Liver (tissue), 9 donors: ENCODE results near the gene HSPA12A. TPM values are rescaled to one million over a fixed set of nuclear protein-coding genes. Genes with fewer than 3 reads are reported as not detected.

ENCODE experiments used
- DNase-seq: peaks from one replicate; pipeline ENCODE4 v3.0.0-alpha.2; 2017; ENCODE audit warnings: low spot score
- H3K27ac ChIP-seq, 2 donors: one replicate each; pipeline ENCODE4 v1.7.0; 2013; ENCODE audit warnings: inconsistent platforms in 2 of 2, low read length in 2 of 2, control low read depth in 1 of 2, low read depth in 1 of 2, mild to moderate bottlenecking in 1 of 2
- H3K27me3 ChIP-seq, 4 donors: one replicate each; pipeline versions ENCODE4 v1.6.1 to v1.7.0; 2013; ENCODE audit warnings: low read length in 3 of 4, inconsistent platforms in 1 of 4, mild to moderate bottlenecking in 1 of 4, moderate library complexity in 1 of 4; ENCODE audit not compliant: control insufficient read depth in 4 of 4, insufficient read depth in 4 of 4
- H3K36me3 ChIP-seq, 4 donors: one replicate each; pipeline versions ENCODE4 v1.6.1 to v1.7.0; 2013; ENCODE audit warnings: low read length in 3 of 4, mild to moderate bottlenecking in 3 of 4, low read depth in 1 of 4, moderate library complexity in 1 of 4; ENCODE audit not compliant: control insufficient read depth in 4 of 4, insufficient read depth in 3 of 4
- H3K4me1 ChIP-seq, 4 donors: one replicate each; pipeline versions ENCODE4 v1.6.1 to v1.7.0; 2013; ENCODE audit warnings: low read length in 3 of 4, mild to moderate bottlenecking in 3 of 4, moderate library complexity in 1 of 4; ENCODE audit not compliant: control insufficient read depth in 4 of 4, insufficient read depth in 4 of 4
- H3K4me3 ChIP-seq, 3 donors: one replicate each; pipeline versions ENCODE4 v1.6.1 to v1.7.0; 2013; ENCODE audit warnings: low read length in 3 of 3, control low read depth in 1 of 3, low read depth in 1 of 3, mild to moderate bottlenecking in 1 of 3
- H3K9ac ChIP-seq, 2 donors: one replicate each; pipeline ENCODE4 v1.7.0; 2013; ENCODE audit warnings: low read length in 2 of 2, mild to moderate bottlenecking in 2 of 2, moderate library complexity in 2 of 2, control low read depth in 1 of 2, low read depth in 1 of 2
- H3K9me3 ChIP-seq, 4 donors: one replicate each; pipeline versions ENCODE4 v1.6.1 to v1.7.0; 2013; ENCODE audit warnings: low read length in 3 of 4; ENCODE audit not compliant: control insufficient read depth in 4 of 4
- ATF3 ChIP-seq: IDR thresholded peaks from 2 replicates; pipeline ENCODE4 v1.6.1; 2016; ENCODE audit warnings: antibody characterized with exemption
- CTCF ChIP-seq: fragments of 150-350 bp; IDR thresholded peaks from 2 replicates; pipeline ENCODE4 v1.5.1; 2017; ENCODE audit warnings: improper control_type of control experiment, low read depth, low read length; ENCODE audit not compliant: missing input control
- EGR1 ChIP-seq, 2 donors: IDR thresholded peaks; 2 replicates each; pipeline ENCODE4 v1.6.1; 2016 to 2018; ENCODE audit warnings: antibody characterized with exemption in 2 of 2, low read depth in 2 of 2
- FOXA1 ChIP-seq: IDR thresholded peaks from 2 replicates; pipeline ENCODE4 v1.6.1; 2016; ENCODE audit warnings: antibody characterized with exemption
- FOXA2 ChIP-seq: IDR thresholded peaks from 2 replicates; pipeline ENCODE4 v1.6.1; 2016; ENCODE audit warnings: antibody characterized with exemption
- GABPA ChIP-seq, 2 donors: IDR thresholded peaks in 1 of 2; conservative IDR thresholded peaks in 1 of 2; 2 replicates each; pipeline ENCODE4 v1.6.1; 2016; ENCODE audit warnings: antibody characterized with exemption in 2 of 2, mild to moderate bottlenecking in 1 of 2, moderate library complexity in 1 of 2
- HNF4A ChIP-seq, 2 donors: conservative IDR thresholded peaks; 2 replicates each; pipeline ENCODE4 v1.6.1; 2016; ENCODE audit warnings: antibody characterized with exemption in 2 of 2, mild to moderate bottlenecking in 2 of 2
- HNF4G ChIP-seq: IDR thresholded peaks from 2 replicates; pipeline ENCODE4 v1.6.1; 2016; ENCODE audit warnings: antibody characterized with exemption
- JUND ChIP-seq, 2 donors: IDR thresholded peaks; 2 replicates each; pipeline ENCODE4 v1.6.1; 2016; ENCODE audit warnings: antibody characterized with exemption in 2 of 2
- MAX ChIP-seq: IDR thresholded peaks from 2 replicates; pipeline ENCODE4 v1.6.1; 2016; ENCODE audit warnings: antibody characterized with exemption
- NR2F2 ChIP-seq: IDR thresholded peaks from 2 replicates; pipeline ENCODE4 v1.6.1; 2016; ENCODE audit warnings: antibody characterized with exemption
- RAD21 ChIP-seq, 2 donors: IDR thresholded peaks; 2 replicates each; pipeline ENCODE4 v1.6.1; 2016; ENCODE audit warnings: antibody characterized with exemption in 2 of 2, mild to moderate bottlenecking in 2 of 2
- RXRA ChIP-seq, 2 donors: IDR thresholded peaks; 2 replicates each; pipeline ENCODE4 v1.6.1; 2017 to 2018; ENCODE audit warnings: antibody characterized with exemption in 2 of 2, mild to moderate bottlenecking in 1 of 2
- SP1 ChIP-seq: IDR thresholded peaks from 2 replicates; pipeline ENCODE4 v1.6.1; 2018; ENCODE audit warnings: antibody characterized with exemption, mild to moderate bottlenecking
- TAF1 ChIP-seq: conservative IDR thresholded peaks from 2 replicates; pipeline ENCODE4 v1.6.1; 2016; ENCODE audit warnings: antibody characterized with exemption, mild to moderate bottlenecking
- YY1 ChIP-seq: IDR thresholded peaks from 2 replicates; pipeline ENCODE4 v1.6.1; 2016; ENCODE audit warnings: antibody characterized with exemption, mild to moderate bottlenecking
- ZBTB33 ChIP-seq: IDR thresholded peaks from 2 replicates; pipeline ENCODE4 v1.6.1; 2016; ENCODE audit warnings: antibody characterized with exemption
- WGBS: extraction: QIAGEN DNeasy Blood & Tissue Kit; methylation state at CpG from one replicate; pipeline ENCODE4 v1.1.7; 2013; 5-methylcytosine and 5-hydroxymethylcytosine counted together
- polyA plus RNA-seq, 2 donors: library from polyadenylated mRNA; stranded (reverse) in 1 of 2; unstranded in 1 of 2; fragments of 200-250 nt in 1 of 2; fragments of >200 nt in 1 of 2; fragmentation: Nextera tagmentation in 1 of 2; extraction: Ambion mirVana in 1 of 2; gene quantifications; one replicate each; pipeline versions ENCODE4 v1.2.1 to v1.2.3, GENCODE V29; 2013 to 2015
- total RNA-seq, 2 donors: library from RNA; depleted of rRNA; stranded (reverse); fragments of >200 nt; gene quantifications; one replicate each; pipeline ENCODE4 v1.2.3, GENCODE V29; 2014
- donor health status: healthy.
- donor health status: healthy.
- donor health status: healthy.
- donor health status: healthy.
- donor health status: healthy.

Gene HSPA12A
- total and polyA plus RNA-seq, 4 donors: 1.3 to 4.5 (median 1.6) TPM

GRCh38 chr10:116737627-116738327, 4.6 kb downstream of the HSPA12A start:
- Histone ChIP-seq H3K9ac (no peak overlapping the region), H3K4me1 (peaks cover 3 to 14% (median 4%) of the 10 kb centered on the region in 4 donors), H3K9me3 (no peaks in the 10 kb centered on the region), H3K27ac (no peak overlapping the region), H3K36me3 (no peaks in the 10 kb centered on the region), H3K4me3 (no peak overlapping the region), H3K27me3 (no peaks in the 10 kb centered on the region)
- TF ChIP-seq YY1: no peak
- TF ChIP-seq TAF1: no peak
- TF ChIP-seq HNF4A (conservative IDR thresholded peaks at IDR 0.05): no peak
- TF ChIP-seq JUND (IDR thresholded peaks at IDR 0.05): no peak
- no peak for TF ChIP-seq SP1
- 83% methylated on average over 16 of the region's 16 CpGs for WGBS
- no peak for DNase-seq

- Histone ChIP-seq H3K9ac (no peak overlapping the region), H3K27me3 (no peaks in the 10 kb centered on the region), H3K4me3 (no peak overlapping the region), H3K4me1 (no peaks in the 10 kb centered on the region), H3K27ac (no peak overlapping the region), H3K9me3 (no peaks in the 10 kb centered on the region), H3K36me3 (no peaks in the 10 kb centered on the region)
- DNase-seq: no peak
- 77% methylated on average over 4 of the region's 4 CpGs for WGBS
- TF ChIP-seq ZBTB33 (no peak), EGR1 (IDR thresholded peaks at IDR 0.05; ENCODE audit: low read depth in 2 of 2) (no peak), HNF4A (conservative IDR thresholded peaks at IDR 0.05) (no peak), JUND (IDR thresholded peaks at IDR 0.05) (no peak), NR2F2 (no peak), MAX (no peak), FOXA1 (no peak), TAF1 (no peak), SP1 (no peak), CTCF (no peak), HNF4G (no peak), ATF3 (no peak)
Measured at GRCh38 chr10:116733566-116733965, 8.8 kb downstream of the HSPA12A start.

GRCh38 chr10:116732573-116732972, 9.8 kb downstream of the HSPA12A start:
- no peak overlapping the region for H3K4me3 ChIP-seq
- H3K27me3 ChIP-seq: no peaks in the 10 kb centered on the region
- H3K4me1 ChIP-seq: no peaks in the 10 kb centered on the region
- H3K27ac ChIP-seq: no peak overlapping the region
- H3K9me3 ChIP-seq: no peaks in the 10 kb centered on the region
- no peak for DNase-seq
- 88% methylated on average over 8 of the region's 8 CpGs for WGBS
- H3K36me3 ChIP-seq: no peaks in the 10 kb centered on the region
- H3K9ac ChIP-seq: no peak overlapping the region
- TF ChIP-seq ATF3 (no peak), EGR1 (IDR thresholded peaks at IDR 0.05; ENCODE audit: low read depth in 2 of 2) (no peak), CTCF (no peak), YY1 (no peak), FOXA1 (no peak), MAX (no peak), FOXA2 (no peak), RAD21 (IDR thresholded peaks at IDR 0.05) (no peak), GABPA (IDR thresholded peaks at IDR 0.05 in 1 of 2, conservative IDR thresholded peaks at IDR 0.05 in 1 of 2) (no peak), HNF4G (no peak), RXRA (IDR thresholded peaks at IDR 0.05) (no peak), NR2F2 (no peak), HNF4A (conservative IDR thresholded peaks at IDR 0.05) (no peak), TAF1 (no peak)
